HEK293T (cell line): ENCODE results near the gene FAS.

Experiments used
- BHLHE40 ChIP-seq: fragments of 450-650 bp; IDR thresholded peaks from 2 replicates; pipeline ENCODE4 v1.6.1; 2016; ENCODE audit warnings: mild to moderate bottlenecking, moderate library complexity, borderline replicate concordance
- CTBP1 ChIP-seq: fragments of 450-650 bp; IDR thresholded peaks from 2 replicates; pipeline ENCODE4 v1.6.1; 2016; ENCODE audit warnings: borderline replicate concordance
- FOXA1 ChIP-seq: fragments of 450-650 bp; IDR thresholded peaks from 2 replicates; pipeline ENCODE4 v1.6.1; 2016; ENCODE audit warnings: mild to moderate bottlenecking
- FOXM1 ChIP-seq: fragments of 450-650 bp; IDR thresholded peaks from 2 replicates; pipeline ENCODE4 v1.6.1; 2017; ENCODE audit warnings: mild to moderate bottlenecking, borderline replicate concordance
- SP1 ChIP-seq: fragments of 450-650 bp; IDR thresholded peaks from 2 replicates; pipeline ENCODE4 v1.6.1; 2017
- ZNF384 ChIP-seq: fragments of 450-650 bp; IDR thresholded peaks from 2 replicates; pipeline ENCODE4 v1.6.1; 2016
- TF ChIP-seq, protein P1 (sequence below): fragments of 450-650 bp; IDR thresholded peaks from 2 replicates; pipeline ENCODE4 v1.6.1; 2016

GRCh38 chr10:88966797-88967196 is 23.8 kb upstream of the FAS start:
- no peak for TF ChIP-seq BHLHE40
- no peak for TF ChIP-seq FOXA1
- no peak for TF ChIP-seq CTBP1
- TF ChIP-seq FOXM1 = no peak
- TF ChIP-seq ZNF384 = no peak
- TF ChIP-seq, protein P1, sequence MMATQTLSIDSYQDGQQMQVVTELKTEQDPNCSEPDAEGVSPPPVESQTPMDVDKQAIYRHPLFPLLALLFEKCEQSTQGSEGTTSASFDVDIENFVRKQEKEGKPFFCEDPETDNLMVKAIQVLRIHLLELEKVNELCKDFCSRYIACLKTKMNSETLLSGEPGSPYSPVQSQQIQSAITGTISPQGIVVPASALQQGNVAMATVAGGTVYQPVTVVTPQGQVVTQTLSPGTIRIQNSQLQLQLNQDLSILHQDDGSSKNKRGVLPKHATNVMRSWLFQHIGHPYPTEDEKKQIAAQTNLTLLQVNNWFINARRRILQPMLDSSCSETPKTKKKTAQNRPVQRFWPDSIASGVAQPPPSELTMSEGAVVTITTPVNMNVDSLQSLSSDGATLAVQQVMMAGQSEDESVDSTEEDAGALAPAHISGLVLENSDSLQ = no peak
- no peak for TF ChIP-seq SP1
